Stimulated activated CD4-positive, alpha-beta T cell treated with anti-CD3 and anti-CD28 coated beads, Interleukin-2, amount 100 ng/mL, for 4 hours (primary cell): ENCODE data around the gene JMJD6.

Experiments used
- DNase-seq: peaks from one replicate; pipeline ENCODE4 v3.0.0-alpha.2; 2020; ENCODE audit warnings: low read depth

Gene JMJD6

DNA sequence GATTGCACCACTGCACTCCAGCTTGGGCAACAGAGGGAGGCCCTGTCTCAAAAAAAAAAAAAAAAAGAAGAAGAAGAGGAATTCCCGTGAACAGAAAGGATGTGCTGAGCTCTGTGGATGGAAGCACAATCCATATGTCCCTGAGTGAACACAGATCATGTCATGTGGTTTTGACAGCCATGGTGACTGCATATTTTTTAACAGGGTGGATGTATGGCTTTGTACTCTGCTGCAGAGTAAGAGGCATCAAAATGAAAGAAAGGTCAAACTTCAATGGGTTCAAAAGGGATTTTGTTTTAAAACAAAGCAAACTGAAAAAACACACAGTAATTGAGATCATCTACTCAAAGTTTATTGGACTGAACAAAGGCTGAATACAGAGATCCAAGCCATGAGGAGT, 47.2 kb downstream of the JMJD6 start:
- no peak for DNase-seq

DNA sequence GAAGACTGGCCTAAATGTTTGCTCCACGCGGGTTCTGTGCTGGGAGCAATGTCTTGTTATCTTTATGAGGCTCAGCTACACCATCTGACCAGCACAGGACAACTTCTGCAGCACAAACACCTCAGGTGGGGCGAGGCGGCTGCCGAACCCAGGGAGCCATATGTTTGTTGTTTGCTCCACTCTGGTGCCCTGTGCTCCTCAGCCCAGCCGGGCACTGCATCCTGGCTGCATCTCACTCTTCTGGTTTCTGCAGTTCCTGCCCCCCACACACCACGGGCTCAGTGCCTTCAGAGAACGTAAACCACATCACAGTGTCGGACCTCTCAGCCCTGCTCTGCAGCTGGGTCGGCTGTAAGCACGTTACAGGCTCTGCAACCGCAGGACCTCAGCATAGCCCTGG, 48.1 kb downstream of the JMJD6 start:
- DNase-seq, result no peak

DNA sequence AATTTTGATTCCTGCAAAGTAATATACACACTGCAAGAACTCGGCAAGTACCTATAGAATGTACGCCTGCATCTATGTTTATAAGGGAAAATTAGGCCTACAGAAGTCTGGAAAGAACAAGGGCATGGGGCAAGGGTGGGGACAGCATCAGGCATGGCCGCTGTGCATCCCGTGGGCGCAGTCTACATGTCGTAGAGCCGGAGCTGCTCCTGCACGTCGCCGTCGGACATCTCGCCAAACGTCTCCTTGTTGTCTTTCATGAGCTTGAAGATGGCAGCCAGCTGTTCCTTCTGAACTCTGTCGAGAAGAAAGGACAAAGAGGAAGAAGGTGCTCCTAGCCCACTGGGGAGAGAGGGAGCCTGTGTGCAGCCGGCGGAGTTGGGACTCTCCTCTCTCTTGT, 49.0 kb downstream of the JMJD6 start:
- DNase-seq, result no peak

DNA sequence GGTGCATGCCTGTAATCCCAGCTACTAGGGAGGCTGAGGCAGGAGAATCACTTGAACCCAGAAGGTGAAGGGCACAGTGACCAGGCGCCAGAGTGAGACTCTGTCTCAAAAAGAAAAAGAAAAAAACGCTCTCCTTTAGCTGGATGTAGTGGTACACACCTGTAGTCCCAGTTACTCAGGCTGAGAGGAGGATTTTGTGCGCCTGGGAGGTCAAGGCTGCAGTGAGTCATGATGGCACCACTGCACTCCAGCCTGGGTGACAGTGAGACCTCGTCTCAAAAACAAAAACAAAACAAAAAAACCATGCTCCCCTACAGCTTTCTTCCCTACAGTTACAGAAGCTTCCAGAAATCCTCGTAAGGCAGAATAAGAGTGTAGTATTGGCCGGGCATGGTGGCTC, 49.8 kb downstream of the JMJD6 start:
- DNase-seq, result no peak

DNA sequence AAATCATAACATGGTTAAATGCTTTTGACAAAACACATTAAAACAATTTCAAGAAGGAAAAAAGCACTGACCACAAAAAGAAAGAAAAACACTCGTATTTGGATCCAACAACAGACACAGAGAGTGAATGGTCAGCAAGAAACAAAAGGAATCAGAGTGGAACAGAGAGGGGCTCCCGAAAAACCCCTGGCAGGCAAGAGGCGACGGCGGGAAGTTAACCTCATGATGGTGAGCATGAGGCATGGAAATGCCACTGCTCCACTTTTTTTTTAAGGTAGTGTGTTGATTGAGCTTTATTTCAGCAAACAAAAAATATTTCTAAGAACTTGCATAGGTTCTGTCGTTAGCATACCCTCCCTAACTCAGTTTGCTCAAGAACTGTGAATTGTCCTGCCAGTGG, 50.8 kb downstream of the JMJD6 start:
- DNase-seq, result no peak

DNA sequence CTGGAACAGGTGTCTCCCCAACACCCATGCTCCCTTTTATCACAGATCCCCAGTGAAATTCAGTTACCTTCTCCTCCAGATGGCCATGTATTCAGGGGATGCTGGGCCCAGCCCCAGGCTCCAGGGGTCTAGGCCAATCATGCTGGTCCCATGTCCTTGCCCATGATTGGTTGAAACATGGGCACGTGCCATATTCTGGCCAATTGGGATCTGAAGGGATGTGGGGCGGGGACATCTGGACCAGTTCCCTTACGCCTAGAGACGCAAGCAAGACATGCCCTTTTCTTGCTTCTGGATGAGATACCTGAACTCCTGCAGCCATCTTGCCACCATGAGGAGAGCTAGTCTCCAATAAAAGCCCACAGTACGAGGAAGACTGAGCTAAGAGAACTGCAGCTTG, 51.8 kb downstream of the JMJD6 start:
- DNase-seq, result no peak

DNA sequence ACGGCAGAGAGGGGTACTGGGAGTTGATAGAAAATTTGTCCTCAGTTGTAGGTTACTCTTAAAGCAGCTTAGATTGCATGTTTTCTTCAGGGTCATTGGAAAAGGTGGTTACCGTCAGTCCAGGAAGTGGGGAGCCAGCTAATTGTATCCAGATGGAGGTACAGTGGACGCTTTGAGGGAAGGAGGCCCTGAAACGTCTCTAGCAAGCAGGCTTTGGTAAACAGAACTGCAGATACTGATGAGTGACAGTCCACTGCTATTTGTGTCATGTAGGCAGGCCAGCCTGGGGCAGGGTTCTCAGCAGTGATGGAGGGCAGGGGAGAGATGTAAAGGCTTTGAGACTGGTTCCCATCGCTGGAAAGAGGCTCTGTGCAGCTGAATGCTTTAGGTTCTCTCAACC, 52.7 kb downstream of the JMJD6 start:
- DNase-seq, result no peak

DNA sequence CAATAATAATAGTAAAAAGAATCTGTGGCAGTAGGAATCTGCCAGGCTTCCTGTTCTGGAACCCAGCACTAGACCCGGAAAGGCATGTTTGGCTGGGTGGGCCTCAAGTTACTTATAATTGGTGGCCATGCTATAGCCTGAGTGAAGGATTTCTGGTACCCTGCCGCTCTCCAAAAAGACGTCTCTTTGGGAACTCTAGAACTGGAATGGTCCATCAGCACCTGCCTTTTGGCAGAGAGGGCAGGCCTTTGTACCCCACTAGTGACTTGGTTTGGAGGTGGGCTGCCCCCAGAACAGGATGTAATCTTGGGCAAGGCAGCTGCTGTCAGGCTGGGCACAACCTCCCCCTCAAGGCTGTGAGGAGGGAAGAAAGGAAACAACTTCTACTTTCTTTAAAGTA, 53.5 kb downstream of the JMJD6 start:
- no peak for DNase-seq

DNA sequence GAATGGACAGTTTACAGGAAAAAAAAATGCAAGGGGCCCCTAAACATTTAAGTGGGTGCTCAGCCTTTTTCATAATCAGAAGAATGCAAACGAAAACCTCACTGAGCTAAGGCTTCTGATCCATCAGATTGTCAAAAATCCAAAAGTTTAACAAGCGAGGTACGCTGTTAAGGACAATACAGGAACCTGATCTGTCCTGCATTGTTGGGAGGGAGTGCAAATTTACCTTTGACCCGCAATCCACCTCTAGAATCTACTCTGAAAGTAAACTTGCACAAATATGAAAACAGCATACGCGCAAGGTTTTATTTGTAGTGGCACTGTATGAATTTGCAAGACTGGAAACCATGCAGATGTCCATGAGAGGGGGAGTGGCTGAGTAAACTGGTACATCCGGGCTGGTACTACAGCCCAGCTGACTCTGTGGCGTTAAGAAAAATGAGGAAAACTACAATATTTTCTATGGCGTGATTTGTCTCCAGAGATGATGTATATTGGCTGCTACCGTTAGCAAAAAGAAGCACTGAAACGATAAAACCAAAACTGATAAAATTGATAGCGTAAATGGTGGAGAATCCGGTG, 54.0 kb downstream of the JMJD6 start:
- no peak for DNase-seq

DNA sequence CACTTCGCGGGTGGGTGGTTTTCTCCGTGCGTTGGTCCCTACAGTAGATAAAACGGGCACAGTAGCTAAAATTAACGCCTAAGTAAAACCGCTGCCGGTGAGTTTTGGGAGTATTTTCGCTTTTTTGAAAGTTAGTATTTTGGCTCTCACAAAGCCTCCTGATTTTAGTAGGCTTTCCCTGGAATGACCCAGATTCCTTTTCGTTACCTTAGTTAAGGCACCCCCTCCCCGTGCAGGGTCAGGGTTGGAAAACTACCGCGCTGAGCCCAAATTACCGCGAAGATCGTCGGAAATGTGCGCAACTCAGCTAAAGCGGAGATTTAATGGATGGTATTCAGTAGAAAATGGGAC, 54.5 kb downstream of the JMJD6 start:
- DNase-seq, result no peak

DNA sequence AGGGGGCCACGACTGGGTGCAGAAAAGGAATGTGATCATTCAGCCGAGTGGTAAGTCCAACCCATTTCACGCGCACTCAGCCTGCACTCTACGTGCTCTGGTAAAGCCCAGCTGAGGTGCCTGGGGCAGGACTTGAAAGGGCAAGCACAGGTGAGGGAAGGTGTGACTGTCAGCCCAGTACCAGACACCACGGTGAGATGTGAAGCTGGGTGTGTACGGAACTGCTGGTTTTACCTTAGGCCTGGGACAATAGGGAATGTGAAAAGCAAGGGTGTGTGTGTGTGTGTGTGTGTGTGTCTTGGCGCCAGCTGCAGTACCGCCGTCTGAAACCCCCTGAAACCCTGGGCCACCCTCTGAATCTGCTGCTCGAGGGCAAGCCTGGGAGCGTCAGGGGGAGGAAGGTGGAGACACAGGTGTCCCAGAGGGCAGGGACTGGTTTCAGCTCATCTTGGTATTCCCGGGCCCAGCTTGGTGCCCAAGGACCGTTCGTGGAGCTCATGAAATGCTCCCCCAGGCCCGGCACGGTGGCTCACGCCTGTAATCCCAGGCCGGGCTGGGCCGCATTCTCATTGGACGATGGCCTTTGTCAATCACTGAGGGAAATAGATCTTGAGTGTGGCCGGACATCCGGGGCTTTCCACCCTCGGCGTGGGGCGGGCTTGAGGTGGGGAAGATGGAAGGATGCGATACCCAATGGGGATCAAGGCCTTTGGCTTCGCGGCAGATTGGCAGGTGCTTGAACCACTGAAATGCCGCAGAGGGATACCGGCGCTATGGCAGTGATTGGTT, 55.1 kb downstream of the JMJD6 start:
- DNase-seq, result peak; percentile 99

DNA sequence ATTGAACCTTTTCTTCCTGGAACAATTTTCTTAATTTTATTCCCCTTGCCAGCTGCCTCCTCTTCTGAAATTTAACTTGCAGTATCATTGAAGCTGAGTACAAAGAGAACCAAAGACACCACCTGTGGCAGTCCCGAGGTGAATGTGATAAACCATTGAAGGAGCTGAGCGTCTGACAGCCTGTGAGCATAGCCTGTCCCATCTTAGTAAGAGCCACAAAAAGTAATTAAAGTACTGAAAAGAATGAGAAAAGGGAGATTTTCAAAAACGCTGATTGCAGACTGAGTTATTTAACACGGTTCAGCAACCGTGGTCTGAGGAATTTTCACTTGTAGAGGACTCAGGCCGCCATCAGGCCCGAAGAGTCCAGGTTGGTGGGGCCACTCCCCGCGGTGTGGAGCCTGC, 55.7 kb downstream of the JMJD6 start:
- no peak for DNase-seq

DNA sequence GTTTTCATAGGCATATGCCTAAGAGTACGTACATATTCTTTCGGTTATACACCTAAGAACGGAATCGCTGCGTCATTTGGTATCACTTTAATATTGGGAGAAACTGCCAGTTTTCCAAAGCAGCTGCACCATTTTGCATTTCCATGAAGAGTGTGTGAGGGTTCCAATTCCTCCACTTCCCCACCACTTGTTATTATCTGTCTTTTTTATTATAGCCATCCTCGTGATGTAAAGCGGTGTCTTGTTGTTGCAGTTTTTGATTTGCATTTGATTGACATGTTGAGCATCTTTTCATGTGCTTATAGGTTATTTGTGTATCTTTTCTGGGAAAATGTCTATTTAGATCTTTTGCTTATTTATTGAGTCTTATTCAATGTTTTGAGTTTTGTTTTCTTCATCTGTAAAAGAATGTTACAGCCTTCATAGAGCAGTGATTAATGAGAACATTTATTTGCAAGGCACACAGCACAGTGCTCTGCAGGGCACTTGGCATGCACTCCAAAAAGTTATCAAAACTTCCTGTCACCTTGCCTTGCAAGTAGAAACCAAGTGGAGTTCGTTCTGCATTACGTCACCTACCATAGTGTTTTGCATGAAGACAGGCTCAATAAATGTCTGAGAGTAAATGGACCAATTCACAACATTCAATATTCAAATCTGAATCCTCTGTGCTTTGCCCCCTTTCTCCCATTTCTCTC, 56.2 kb downstream of the JMJD6 start:
- no peak for DNase-seq
